Uterus (tissue), 2 donors: ENCODE results near the gene HOXC13.

ENCODE experiments used
- CTCF ChIP-seq, 4 experiments: fragments of 200-600 bp in 2 of 4; fragments of 450-650 bp in 2 of 4; sonication (generic) in 2 of 4; IDR thresholded peaks; one replicate each; pipeline ENCODE4 v1.5.1; 2016 to 2019; ENCODE audit warnings: antibody characterized with exemption in 4 of 4, mild to moderate bottlenecking in 2 of 4, moderate library complexity in 1 of 4
- POLR2A ChIP-seq, 2 donors: fragments of 450-650 bp; IDR thresholded peaks; one replicate each; pipeline ENCODE4 v1.6.1; 2016; ENCODE audit warnings: antibody characterized with exemption in 2 of 2, mild to moderate bottlenecking in 1 of 2, moderate library complexity in 1 of 2

DNA sequence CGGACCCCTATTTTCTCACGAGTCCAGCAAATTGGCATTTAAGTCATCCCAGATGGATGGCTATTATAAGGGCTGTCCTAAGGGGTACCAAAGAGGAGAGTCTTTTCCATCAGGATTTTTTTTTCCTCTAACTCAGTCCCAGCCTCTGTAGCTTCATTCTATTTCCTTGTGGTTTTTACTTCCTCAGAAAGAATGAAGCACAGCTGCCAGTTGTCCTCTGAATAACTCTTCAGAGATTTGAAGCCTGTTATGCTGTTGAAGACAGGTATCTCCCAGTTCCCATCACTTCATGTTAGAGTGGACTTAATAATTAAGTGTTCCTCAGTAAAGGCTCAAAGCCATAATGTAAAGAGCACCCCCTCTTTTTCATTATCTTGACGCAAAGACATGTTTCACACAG is 48.5 kb upstream of the HOXC13 start:
- TF ChIP-seq CTCF (IDR thresholded peaks at IDR 0.05) (no peak), POLR2A (IDR thresholded peaks at IDR 0.05) (no peak)
